HEK293 (cell line): ENCODE results near the gene PRSS48.

Experiments used
- CTCF ChIP-seq: fragments of 450-650 bp; formaldehyde crosslinking; IDR thresholded peaks from 2 replicates; pipeline ENCODE4 v1.5.1; 2016; ENCODE audit warnings: missing biosample characterization, missing genetic modification characterization
- KLF16 ChIP-seq: fragments of 450-650 bp; formaldehyde crosslinking; IDR thresholded peaks from 2 replicates; pipeline ENCODE4 v1.5.1; 2017; ENCODE audit warnings: missing biosample characterization, missing genetic modification characterization
- KLF9 ChIP-seq: fragments of 450-650 bp; formaldehyde crosslinking; IDR thresholded peaks from 2 replicates; pipeline ENCODE4 v1.5.1; 2016; ENCODE audit warnings: missing biosample characterization, missing genetic modification characterization, low read depth
- ZNF138 ChIP-seq: fragments of 450-650 bp; formaldehyde crosslinking; IDR thresholded peaks from 2 replicates; pipeline ENCODE4 v1.5.1; 2016; ENCODE audit warnings: missing biosample characterization, missing genetic modification characterization, borderline replicate concordance
- ZNF473 ChIP-seq: fragments of 450-650 bp; formaldehyde crosslinking; IDR thresholded peaks from 2 replicates; pipeline ENCODE4 v1.5.1; 2017; ENCODE audit warnings: missing biosample characterization, missing genetic modification characterization
- ZNF596 ChIP-seq: fragments of 450-650 bp; IDR thresholded peaks from 2 replicates; pipeline ENCODE4 v1.5.0; 2018; ENCODE audit warnings: missing biosample characterization, mild to moderate bottlenecking, missing genetic modification characterization, moderate library complexity
- ZNF610 ChIP-seq: fragments of 450-650 bp; formaldehyde crosslinking; IDR thresholded peaks from 2 replicates; pipeline ENCODE4 v1.5.1; 2016; ENCODE audit warnings: missing biosample characterization, missing genetic modification characterization, borderline replicate concordance
- ZNF692 ChIP-seq: fragments of 450-650 bp; formaldehyde crosslinking; IDR thresholded peaks from 2 replicates; pipeline ENCODE4 v1.5.1; 2016; ENCODE audit warnings: missing biosample characterization, missing genetic modification characterization
- ZNF76 ChIP-seq: fragments of 450-650 bp; formaldehyde crosslinking; IDR thresholded peaks from 2 replicates; pipeline ENCODE4; 2016; ENCODE audit warnings: low read depth, missing biosample characterization, missing genetic modification characterization, borderline replicate concordance
- ZNF768 ChIP-seq: fragments of 450-650 bp; formaldehyde crosslinking; IDR thresholded peaks from 2 replicates; pipeline ENCODE4 v1.5.1; 2018; ENCODE audit warnings: missing biosample characterization, mild to moderate bottlenecking, missing genetic modification characterization
- ZNF843 ChIP-seq: fragments of 450-650 bp; formaldehyde crosslinking; IDR thresholded peaks from 2 replicates; pipeline ENCODE4 v1.5.1; 2016; ENCODE audit warnings: missing biosample characterization, missing genetic modification characterization
- TF ChIP-seq, protein P1 (sequence below): fragments of 450-650 bp; formaldehyde crosslinking; IDR thresholded peaks from 2 replicates; pipeline ENCODE4 v1.5.1; 2016; ENCODE audit warnings: missing biosample characterization, missing genetic modification characterization
- TF ChIP-seq, protein P2 (sequence below): fragments of 450-650 bp; formaldehyde crosslinking; IDR thresholded peaks from 2 replicates; pipeline ENCODE4 v1.5.1; 2016; ENCODE audit warnings: missing biosample characterization, missing genetic modification characterization

GRCh38 chr4:151316645-151317044 is 39.7 kb downstream of the PRSS48 start:
- TF ChIP-seq ZNF610 (tag by site-specific recombination) (no peak), ZNF768 (tag by site-specific recombination) (no peak), CTCF (tag by site-specific recombination) (no peak), ZNF843 (no peak), ZNF692 (tag by site-specific recombination) (no peak), ZNF473 (tag by site-specific recombination) (no peak), ZNF596 (no peak), KLF16 (tag by site-specific recombination) (no peak), ZNF76 (no peak), KLF9 (tag by site-specific recombination) (no peak), ZNF138 (tag by site-specific recombination) (no peak)
- TF ChIP-seq, protein P1, sequence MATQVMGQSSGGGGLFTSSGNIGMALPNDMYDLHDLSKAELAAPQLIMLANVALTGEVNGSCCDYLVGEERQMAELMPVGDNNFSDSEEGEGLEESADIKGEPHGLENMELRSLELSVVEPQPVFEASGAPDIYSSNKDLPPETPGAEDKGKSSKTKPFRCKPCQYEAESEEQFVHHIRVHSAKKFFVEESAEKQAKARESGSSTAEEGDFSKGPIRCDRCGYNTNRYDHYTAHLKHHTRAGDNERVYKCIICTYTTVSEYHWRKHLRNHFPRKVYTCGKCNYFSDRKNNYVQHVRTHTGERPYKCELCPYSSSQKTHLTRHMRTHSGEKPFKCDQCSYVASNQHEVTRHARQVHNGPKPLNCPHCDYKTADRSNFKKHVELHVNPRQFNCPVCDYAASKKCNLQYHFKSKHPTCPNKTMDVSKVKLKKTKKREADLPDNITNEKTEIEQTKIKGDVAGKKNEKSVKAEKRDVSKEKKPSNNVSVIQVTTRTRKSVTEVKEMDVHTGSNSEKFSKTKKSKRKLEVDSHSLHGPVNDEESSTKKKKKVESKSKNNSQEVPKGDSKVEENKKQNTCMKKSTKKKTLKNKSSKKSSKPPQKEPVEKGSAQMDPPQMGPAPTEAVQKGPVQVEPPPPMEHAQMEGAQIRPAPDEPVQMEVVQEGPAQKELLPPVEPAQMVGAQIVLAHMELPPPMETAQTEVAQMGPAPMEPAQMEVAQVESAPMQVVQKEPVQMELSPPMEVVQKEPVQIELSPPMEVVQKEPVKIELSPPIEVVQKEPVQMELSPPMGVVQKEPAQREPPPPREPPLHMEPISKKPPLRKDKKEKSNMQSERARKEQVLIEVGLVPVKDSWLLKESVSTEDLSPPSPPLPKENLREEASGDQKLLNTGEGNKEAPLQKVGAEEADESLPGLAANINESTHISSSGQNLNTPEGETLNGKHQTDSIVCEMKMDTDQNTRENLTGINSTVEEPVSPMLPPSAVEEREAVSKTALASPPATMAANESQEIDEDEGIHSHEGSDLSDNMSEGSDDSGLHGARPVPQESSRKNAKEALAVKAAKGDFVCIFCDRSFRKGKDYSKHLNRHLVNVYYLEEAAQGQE (tag by site-specific recombination): no peak
- TF ChIP-seq, protein P2, sequence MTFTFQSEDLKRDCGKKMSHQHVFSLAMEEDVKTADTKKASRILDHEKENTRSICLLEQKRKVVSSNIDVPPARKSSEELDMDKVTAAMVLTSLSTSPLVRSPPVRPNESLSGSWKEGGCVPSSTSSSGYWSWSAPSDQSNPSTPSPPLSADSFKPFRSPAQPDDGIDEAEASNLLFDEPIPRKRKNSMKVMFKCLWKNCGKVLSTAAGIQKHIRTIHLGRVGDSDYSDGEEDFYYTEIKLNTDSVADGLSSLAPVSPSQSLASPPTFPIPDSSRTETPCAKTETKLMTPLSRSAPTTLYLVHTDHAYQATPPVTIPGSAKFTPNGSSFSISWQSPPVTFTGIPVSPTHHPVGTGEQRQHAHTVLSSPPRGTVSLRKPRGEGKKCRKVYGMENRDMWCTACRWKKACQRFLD (tag by site-specific recombination): no peak
